HEK293 (cell line): ENCODE data around the gene DAP.

ENCODE experiments used
- CTCF ChIA-PET: fragments of 350-600 bp; formaldehyde crosslinking; extraction: SDS; loops from one replicate; lab custom pipeline; 2021; ENCODE audit warnings: antibody characterized with exemption; lab: Yijun Ruan, JAX
- POLR2A ChIA-PET: fragments of 300-600 bp; formaldehyde crosslinking; extraction: SDS; loops from one replicate; lab custom pipeline; 2020; ENCODE audit warnings: antibody characterized with exemption, inconsistent platforms; lab: Yijun Ruan, JAX
- H3K27ac ChIP-seq: fragments of 200-500 bp; sonication (Bioruptor generic); 2 replicates; pipeline ENCODE4 v1.5.1; 2014; ENCODE audit warnings: low read depth, low read length, control low read depth, inconsistent platforms; ENCODE audit errors: extremely low read depth
- H3K36me3 ChIP-seq, 2 experiments: fragments of 200-500 bp in 1 of 2; sonication (Bioruptor generic) in 1 of 2; 1 replicate in 1 of 2; 2 replicates in 1 of 2; pipeline ENCODE4 v1.5.1; 2014 to 2017; ENCODE audit warnings: inconsistent platforms in 2 of 2, low read length in 2 of 2; ENCODE audit not compliant: control insufficient read depth in 2 of 2, insufficient read depth in 1 of 2
- H3K4me1 ChIP-seq: fragments of 200-500 bp; sonication (Bioruptor generic); 2 replicates; pipeline ENCODE4 v1.5.1; 2014; ENCODE audit warnings: mild to moderate bottlenecking, low read length, inconsistent platforms; ENCODE audit not compliant: control insufficient read depth, insufficient read depth
- H3K4me3 ChIP-seq: 2 replicates; pipeline ENCODE4 v1.5.1; 2011; ENCODE audit warnings: low read depth, mild to moderate bottlenecking, control low read depth, low read length, moderate library complexity
- H3K9me3 ChIP-seq: fragments of 200-500 bp; sonication (Bioruptor generic); 2 replicates; pipeline ENCODE4 v1.5.1; 2014; ENCODE audit warnings: low read depth, low read length, inconsistent platforms; ENCODE audit not compliant: control insufficient read depth, insufficient read depth
- MZF1 ChIP-seq: fragments of 450-650 bp; formaldehyde crosslinking; IDR thresholded peaks from 2 replicates; pipeline ENCODE4 v1.5.1; 2017; ENCODE audit warnings: missing biosample characterization, missing genetic modification characterization, borderline replicate concordance
- OVOL3 ChIP-seq: fragments of 450-650 bp; formaldehyde crosslinking; IDR thresholded peaks from 2 replicates; pipeline ENCODE4 v1.5.1; 2016; ENCODE audit warnings: missing biosample characterization, missing genetic modification characterization
- ZFP41 ChIP-seq: fragments of 450-650 bp; formaldehyde crosslinking; IDR thresholded peaks from 2 replicates; pipeline ENCODE4 v1.5.1; 2016; ENCODE audit warnings: missing biosample characterization, missing genetic modification characterization, borderline replicate concordance
- ZNF394 ChIP-seq: fragments of 450-650 bp; formaldehyde crosslinking; IDR thresholded peaks from 2 replicates; pipeline ENCODE4 v1.5.1; 2016; ENCODE audit warnings: missing biosample characterization, missing genetic modification characterization, mild to moderate bottlenecking, moderate library complexity, borderline replicate concordance
- ZNF561 ChIP-seq: fragments of 450-650 bp; IDR thresholded peaks from 2 replicates; pipeline ENCODE4 v1.5.1; 2018; ENCODE audit warnings: missing biosample characterization, missing genetic modification characterization, borderline replicate concordance
- ZNF658 ChIP-seq: fragments of 450-650 bp; formaldehyde crosslinking; IDR thresholded peaks from 2 replicates; pipeline ENCODE4; 2016; ENCODE audit warnings: missing biosample characterization, missing genetic modification characterization
- ZNF677 ChIP-seq: fragments of 450-650 bp; IDR thresholded peaks from 2 replicates; pipeline ENCODE4 v1.5.0; 2018; ENCODE audit warnings: missing biosample characterization, mild to moderate bottlenecking, missing genetic modification characterization, moderate library complexity
- TF ChIP-seq, protein P1 (sequence below): fragments of 450-650 bp; formaldehyde crosslinking; IDR thresholded peaks from 2 replicates; pipeline ENCODE4 v1.5.1; 2017; ENCODE audit warnings: missing biosample characterization, missing genetic modification characterization
- TF ChIP-seq, protein P2 (sequence below): fragments of 450-650 bp; formaldehyde crosslinking; IDR thresholded peaks from 2 replicates; pipeline ENCODE4 v1.5.1; 2017; ENCODE audit warnings: missing biosample characterization, missing genetic modification characterization
- TF ChIP-seq, protein P3 (sequence below): fragments of 450-650 bp; formaldehyde crosslinking; conservative IDR thresholded peaks from 2 replicates; pipeline ENCODE4 v1.5.1; 2016; ENCODE audit warnings: low read depth, missing biosample characterization, missing genetic modification characterization
- TF ChIP-seq, protein P4 (sequence below): fragments of 450-650 bp; formaldehyde crosslinking; IDR thresholded peaks from 2 replicates; pipeline ENCODE4 v1.5.1; 2016; ENCODE audit warnings: missing biosample characterization, missing genetic modification characterization

DAP gene

DNA sequence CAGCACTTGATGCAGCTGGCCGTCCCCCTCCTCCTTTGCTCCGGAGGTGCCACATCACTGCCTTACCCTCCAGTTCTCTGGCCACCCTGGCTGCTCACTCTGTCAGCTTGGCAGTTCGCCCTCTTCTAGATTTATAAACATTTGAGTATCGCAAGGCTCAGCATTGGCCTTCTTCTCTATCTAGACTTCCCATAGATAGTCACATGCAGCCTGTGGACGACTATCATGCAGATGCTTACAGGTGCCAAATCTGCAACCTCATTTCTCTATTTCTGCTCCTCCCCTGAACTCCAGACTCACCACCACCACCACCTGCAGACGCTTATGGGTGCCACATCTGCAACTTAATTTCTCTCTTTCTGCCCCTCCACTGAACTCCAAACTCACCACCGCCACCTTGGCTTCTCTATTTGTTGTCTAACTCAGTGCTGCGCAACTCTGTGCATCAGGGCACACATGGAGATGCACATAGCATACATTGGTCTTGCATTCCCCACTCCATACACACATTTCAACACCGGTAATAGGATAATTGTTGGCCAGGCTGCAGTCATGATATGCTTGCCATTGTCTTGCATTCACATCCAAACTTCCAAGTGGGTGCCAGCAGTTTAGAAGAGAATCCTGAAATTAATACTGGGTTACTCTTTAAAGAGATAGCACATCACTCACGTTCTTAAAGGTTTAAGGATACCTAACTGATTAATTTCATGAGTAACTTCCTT is 1.9 kb upstream of the DAP start (continued):
- TF ChIP-seq, protein P1, sequence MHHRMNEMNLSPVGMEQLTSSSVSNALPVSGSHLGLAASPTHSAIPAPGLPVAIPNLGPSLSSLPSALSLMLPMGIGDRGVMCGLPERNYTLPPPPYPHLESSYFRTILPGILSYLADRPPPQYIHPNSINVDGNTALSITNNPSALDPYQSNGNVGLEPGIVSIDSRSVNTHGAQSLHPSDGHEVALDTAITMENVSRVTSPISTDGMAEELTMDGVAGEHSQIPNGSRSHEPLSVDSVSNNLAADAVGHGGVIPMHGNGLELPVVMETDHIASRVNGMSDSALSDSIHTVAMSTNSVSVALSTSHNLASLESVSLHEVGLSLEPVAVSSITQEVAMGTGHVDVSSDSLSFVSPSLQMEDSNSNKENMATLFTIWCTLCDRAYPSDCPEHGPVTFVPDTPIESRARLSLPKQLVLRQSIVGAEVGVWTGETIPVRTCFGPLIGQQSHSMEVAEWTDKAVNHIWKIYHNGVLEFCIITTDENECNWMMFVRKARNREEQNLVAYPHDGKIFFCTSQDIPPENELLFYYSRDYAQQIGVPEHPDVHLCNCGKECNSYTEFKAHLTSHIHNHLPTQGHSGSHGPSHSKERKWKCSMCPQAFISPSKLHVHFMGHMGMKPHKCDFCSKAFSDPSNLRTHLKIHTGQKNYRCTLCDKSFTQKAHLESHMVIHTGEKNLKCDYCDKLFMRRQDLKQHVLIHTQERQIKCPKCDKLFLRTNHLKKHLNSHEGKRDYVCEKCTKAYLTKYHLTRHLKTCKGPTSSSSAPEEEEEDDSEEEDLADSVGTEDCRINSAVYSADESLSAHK (tag by site-specific recombination) = no peak
- TF ChIP-seq, protein P2, sequence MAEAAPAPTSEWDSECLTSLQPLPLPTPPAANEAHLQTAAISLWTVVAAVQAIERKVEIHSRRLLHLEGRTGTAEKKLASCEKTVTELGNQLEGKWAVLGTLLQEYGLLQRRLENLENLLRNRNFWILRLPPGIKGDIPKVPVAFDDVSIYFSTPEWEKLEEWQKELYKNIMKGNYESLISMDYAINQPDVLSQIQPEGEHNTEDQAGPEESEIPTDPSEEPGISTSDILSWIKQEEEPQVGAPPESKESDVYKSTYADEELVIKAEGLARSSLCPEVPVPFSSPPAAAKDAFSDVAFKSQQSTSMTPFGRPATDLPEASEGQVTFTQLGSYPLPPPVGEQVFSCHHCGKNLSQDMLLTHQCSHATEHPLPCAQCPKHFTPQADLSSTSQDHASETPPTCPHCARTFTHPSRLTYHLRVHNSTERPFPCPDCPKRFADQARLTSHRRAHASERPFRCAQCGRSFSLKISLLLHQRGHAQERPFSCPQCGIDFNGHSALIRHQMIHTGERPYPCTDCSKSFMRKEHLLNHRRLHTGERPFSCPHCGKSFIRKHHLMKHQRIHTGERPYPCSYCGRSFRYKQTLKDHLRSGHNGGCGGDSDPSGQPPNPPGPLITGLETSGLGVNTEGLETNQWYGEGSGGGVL = no peak
- TF ChIP-seq, protein P3, sequence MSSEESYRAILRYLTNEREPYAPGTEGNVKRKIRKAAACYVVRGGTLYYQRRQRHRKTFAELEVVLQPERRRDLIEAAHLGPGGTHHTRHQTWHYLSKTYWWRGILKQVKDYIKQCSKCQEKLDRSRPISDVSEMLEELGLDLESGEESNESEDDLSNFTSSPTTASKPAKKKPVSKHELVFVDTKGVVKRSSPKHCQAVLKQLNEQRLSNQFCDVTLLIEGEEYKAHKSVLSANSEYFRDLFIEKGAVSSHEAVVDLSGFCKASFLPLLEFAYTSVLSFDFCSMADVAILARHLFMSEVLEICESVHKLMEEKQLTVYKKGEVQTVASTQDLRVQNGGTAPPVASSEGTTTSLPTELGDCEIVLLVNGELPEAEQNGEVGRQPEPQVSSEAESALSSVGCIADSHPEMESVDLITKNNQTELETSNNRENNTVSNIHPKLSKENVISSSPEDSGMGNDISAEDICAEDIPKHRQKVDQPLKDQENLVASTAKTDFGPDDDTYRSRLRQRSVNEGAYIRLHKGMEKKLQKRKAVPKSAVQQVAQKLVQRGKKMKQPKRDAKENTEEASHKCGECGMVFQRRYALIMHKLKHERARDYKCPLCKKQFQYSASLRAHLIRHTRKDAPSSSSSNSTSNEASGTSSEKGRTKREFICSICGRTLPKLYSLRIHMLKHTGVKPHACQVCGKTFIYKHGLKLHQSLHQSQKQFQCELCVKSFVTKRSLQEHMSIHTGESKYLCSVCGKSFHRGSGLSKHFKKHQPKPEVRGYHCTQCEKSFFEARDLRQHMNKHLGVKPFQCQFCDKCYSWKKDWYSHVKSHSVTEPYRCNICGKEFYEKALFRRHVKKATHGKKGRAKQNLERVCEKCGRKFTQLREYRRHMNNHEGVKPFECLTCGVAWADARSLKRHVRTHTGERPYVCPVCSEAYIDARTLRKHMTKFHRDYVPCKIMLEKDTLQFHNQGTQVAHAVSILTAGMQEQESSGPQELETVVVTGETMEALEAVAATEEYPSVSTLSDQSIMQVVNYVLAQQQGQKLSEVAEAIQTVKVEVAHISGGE = no peak
- no peak for TF ChIP-seq ZFP41 (tag by site-specific recombination)
- TF ChIP-seq ZNF658 (tag by site-specific recombination) = no peak
- no peak for TF ChIP-seq ZNF561 (tag by site-specific recombination)
- no peak for TF ChIP-seq ZNF394 (tag by site-specific recombination)
- no peak for TF ChIP-seq ZNF677 (tag by site-specific recombination)
- TF ChIP-seq, protein P4, sequence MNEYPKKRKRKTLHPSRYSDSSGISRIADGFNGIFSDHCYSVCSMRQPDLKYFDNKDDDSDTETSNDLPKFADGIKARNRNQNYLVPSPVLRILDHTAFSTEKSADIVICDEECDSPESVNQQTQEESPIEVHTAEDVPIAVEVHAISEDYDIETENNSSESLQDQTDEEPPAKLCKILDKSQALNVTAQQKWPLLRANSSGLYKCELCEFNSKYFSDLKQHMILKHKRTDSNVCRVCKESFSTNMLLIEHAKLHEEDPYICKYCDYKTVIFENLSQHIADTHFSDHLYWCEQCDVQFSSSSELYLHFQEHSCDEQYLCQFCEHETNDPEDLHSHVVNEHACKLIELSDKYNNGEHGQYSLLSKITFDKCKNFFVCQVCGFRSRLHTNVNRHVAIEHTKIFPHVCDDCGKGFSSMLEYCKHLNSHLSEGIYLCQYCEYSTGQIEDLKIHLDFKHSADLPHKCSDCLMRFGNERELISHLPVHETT = no peak

DNA sequence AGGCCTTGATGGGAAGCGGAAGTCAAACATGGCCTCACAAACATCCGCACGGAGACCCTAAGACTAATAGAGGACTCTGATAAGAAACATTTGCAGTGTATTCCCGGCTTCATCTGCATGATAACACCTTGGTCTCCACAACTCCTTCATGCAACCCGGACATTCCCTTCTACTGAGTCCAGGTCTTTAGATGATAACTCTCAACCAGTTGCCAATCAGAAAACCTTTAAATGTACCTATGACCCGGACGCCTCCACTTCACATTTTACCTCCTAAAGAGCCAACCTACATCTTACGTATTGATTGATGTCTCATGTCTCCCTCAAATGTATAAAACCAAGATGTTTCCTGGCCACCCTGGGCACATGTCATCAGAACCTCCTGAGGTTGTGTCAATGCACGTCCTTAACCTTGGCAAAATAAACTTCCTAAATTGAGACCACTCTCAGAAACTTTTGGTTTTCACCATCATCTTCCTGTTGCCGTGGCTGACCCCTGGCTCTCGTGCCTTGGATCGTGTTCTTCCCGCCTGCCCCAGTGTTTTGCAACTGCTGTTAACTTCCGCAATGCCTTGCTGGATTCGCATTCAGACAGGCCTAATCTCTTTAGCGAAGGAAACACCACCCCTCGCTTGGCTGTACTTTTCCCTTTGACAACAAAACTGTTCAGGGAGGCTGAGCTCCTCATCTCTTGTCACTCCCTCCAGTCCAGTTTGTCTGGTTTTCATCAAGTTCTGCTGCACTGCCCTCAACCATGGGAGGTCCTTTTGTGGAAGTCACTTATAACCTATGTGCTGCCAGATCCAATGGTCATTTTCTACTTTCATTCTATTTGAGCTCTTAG is 1.1 kb upstream of the DAP start:
- peak overlapping the region; percentile 42; the same call in 1 of the 2 replicates for H3K27ac ChIP-seq
- CTCF ChIA-PET = interaction anchor here (0.6 to 1.3 kb wide), 2 partner anchors 60 to 780 kb away, joined by 3 to 4 read pairs; no protein-coding TSS in a partner anchor
- H3K4me3 ChIP-seq = no peak overlapping the region
- H3K4me1 ChIP-seq = no peaks in the 10 kb centered on the region
- POLR2A ChIA-PET = no interaction called here
- TF ChIP-seq OVOL3 (tag by site-specific recombination) (no peak), MZF1 (tag by site-specific recombination) (0 out of 2 replicates have a peak, but pooled peaks have one; percentile 4)
- H3K9me3 ChIP-seq = no peaks in the 10 kb centered on the region
- H3K36me3 ChIP-seq = peaks cover 0 to 2% of the 10 kb centered on the region in 2 experiments; a peak in 1 of 3 replicates
